Skeletal muscle cell (primary cell): Measurements from ENCODE around the gene PI4KA.
"Not testable (repeated sequence)": the region's sequence is repeated elsewhere in the genome, so short reads cannot be mapped to it uniquely, and the experiment has no call there.

Experiments
- DNase-seq: peaks from one replicate; pipeline ENCODE4 v3.0.0-alpha.2; 2010; ENCODE audit warnings: low read depth
- H3K4me3 ChIP-seq: 2 replicates; pipeline ENCODE4 v1.5.1; 2011; ENCODE audit warnings: low read depth, mild to moderate bottlenecking, control low read depth, low read length, moderate library complexity

PI4KA gene

GRCh38 chr22:20782596-20783299 is 75.9 kb downstream of the PI4KA start:
- no peak for DNase-seq
- no peak overlapping the region for H3K4me3 ChIP-seq

GRCh38 chr22:20782083-20782482 is 76.5 kb downstream of the PI4KA start:
- no peak overlapping the region for H3K4me3 ChIP-seq
- no peak for DNase-seq

GRCh38 chr22:20781272-20781990 is 77.2 kb downstream of the PI4KA start:
- no peak overlapping the region for H3K4me3 ChIP-seq
- no peak for DNase-seq

- H3K4me3 ChIP-seq = no peak overlapping the region
- DNase-seq = no peak
These were observed 78.8 kb downstream of the PI4KA start for GRCh38 chr22:20779818-20780158.

GRCh38 chr22:20779014-20779817 is 79.4 kb downstream of the PI4KA start:
- no peak for DNase-seq
- H3K4me3 ChIP-seq = no peak overlapping the region

- peak; percentile 69 for DNase-seq
- H3K4me3 ChIP-seq = no peak overlapping the region
These were observed 81.0 kb downstream of the PI4KA start for GRCh38 chr22:20777420-20778177.

- no peak overlapping the region for H3K4me3 ChIP-seq
- no peak for DNase-seq
These were observed 81.8 kb downstream of the PI4KA start for GRCh38 chr22:20776624-20777405.

GRCh38 chr22:20775342-20775895 is 83.2 kb downstream of the PI4KA start:
- H3K4me3 ChIP-seq = no peak overlapping the region
- no peak for DNase-seq

- DNase-seq = no peak
These were observed 83.7 kb downstream of the PI4KA start for GRCh38 chr22:20774882-20775281.

GRCh38 chr22:20773793-20774212 is 84.8 kb downstream of the PI4KA start, which contains the start of gene SERPIND1:
TSS of gene SERPIND1 (plus strand) at chr22:20774113. CDS start at chr22:20779313, 5,200 bp downstream.
- DNase-seq = no peak
- H3K4me3 ChIP-seq = no peak within 1 kb of the TSS

More at GRCh38 chr22:20774882-20775281, 83.7 kb downstream of the PI4KA start:
- no peak overlapping the region for H3K4me3 ChIP-seq

- no peak for DNase-seq
- no peak overlapping the region for H3K4me3 ChIP-seq
These were observed 86.5 kb downstream of the PI4KA start for GRCh38 chr22:20771918-20772625.

GRCh38 chr22:20769496-20769826 is 89.2 kb downstream of the PI4KA start:
- DNase-seq, H3K4me3 ChIP-seq: not testable (repeated sequence)

GRCh38 chr22:20766530-20766929 is 92.1 kb downstream of the PI4KA start:
- no peak overlapping the region for H3K4me3 ChIP-seq
- no peak for DNase-seq

GRCh38 chr22:20765938-20766337 is 92.7 kb downstream of the PI4KA start:
- no peak overlapping the region for H3K4me3 ChIP-seq
- DNase-seq = no peak

- no peak overlapping the region for H3K4me3 ChIP-seq
- no peak for DNase-seq
These were observed 93.9 kb downstream of the PI4KA start for GRCh38 chr22:20764729-20765128.

GRCh38 chr22:20764471-20764720 is 94.2 kb downstream of the PI4KA start:
- no peak overlapping the region for H3K4me3 ChIP-seq
- no peak for DNase-seq

- H3K4me3 ChIP-seq = no peak overlapping the region
- peak; percentile 30 for DNase-seq
These were observed 94.8 kb downstream of the PI4KA start for GRCh38 chr22:20763630-20764470.
